Smooth muscle cell of the umbilical artery (primary cell): ENCODE results near the gene GABPB2. TPM values are rescaled to one million over a fixed set of nuclear protein-coding genes. Genes with fewer than 3 reads are reported as not detected.

Experiments
- total RNA-seq: library from RNA; depleted of rRNA; stranded (reverse); fragments of >200 nt; gene quantifications from 2 replicates; pipeline ENCODE4 v1.2.3, GENCODE V29; 2014

GABPB2 gene
- total RNA-seq: 10.1 and 10.6 TPM in 2 replicates

GRCh38 chr1:151070474-151071276 is at the start of gene GABPB2:
Gene GABPB2 (plus strand): TSS chr1:151070761. CDS start chr1:151088190, 17,429 bp downstream.

GRCh38 chr1:151036356-151036755 is 34.2 kb upstream of the GABPB2 start, which contains the start of gene BNIPL:
Gene BNIPL (plus strand): TSS chr1:151036586. CDS start chr1:151036726, 140 bp downstream.

GRCh38 chr1:151047591-151047924 is 23.0 kb upstream of the GABPB2 start, which contains the start of gene C1orf56:
Gene C1orf56 (plus strand): TSS chr1:151047751. CDS start chr1:151047848, 97 bp downstream.

GRCh38 chr1:151059109-151060006 is 11.2 kb upstream of the GABPB2 start, which contains the start of gene CDC42SE1:
Gene CDC42SE1 (minus strand): TSS chr1:151059622. CDS start chr1:151055730, 3,892 bp downstream.

GRCh38 chr1:151060007-151060656 is 10.4 kb upstream of the GABPB2 start, which contains the start of gene MLLT11:
Gene MLLT11 (plus strand): TSS chr1:151060397. CDS start chr1:151067225, 6,828 bp downstream.

GRCh38 chr1:151146412-151147131 is 76.0 kb downstream of the GABPB2 start, which contains the start of gene SEMA6C:
Gene SEMA6C (minus strand): TSS chr1:151146631. CDS start chr1:151142621, 4,010 bp downstream.

GRCh38 chr1:151156515-151156819 is 85.9 kb downstream of the GABPB2 start, which contains the start of gene TNFAIP8L2:
Gene TNFAIP8L2 (plus strand): TSS chr1:151156649. CDS start chr1:151158698, 2,049 bp downstream.

GRCh38 chr1:151165738-151166504 is 95.4 kb downstream of the GABPB2 start, which contains the start of the genes LYSMD1 and SCNM1:
Gene LYSMD1 (minus strand): TSS chr1:151165902. CDS start chr1:151165258, 644 bp downstream.
Gene SCNM1 (plus strand): TSS chr1:151166144. CDS start chr1:151166153, 9 bp downstream.

Other genes with a start within 250 kb of the GABPB2 start
- gene ARNT, start 194.2 kb upstream of the GABPB2 start, total RNA-seq: 38.9 and 48.9 TPM in 2 replicates
- gene CTXND2, start 183.6 kb upstream of the GABPB2 start, total RNA-seq: not detected in 2 replicates
- gene SETDB1, start 144.4 kb upstream of the GABPB2 start, total RNA-seq: 27.9 and 31.2 TPM in 2 replicates
- 67.4 and 80.4 TPM in 2 replicates for gene CERS2, start 95.9 kb upstream of the GABPB2 start, total RNA-seq
- 0.05 TPM in 1 of 2 replicates, not detected in the other for gene ANXA9, start 88.5 kb upstream of the GABPB2 start, total RNA-seq
- gene MINDY1, start 63.9 kb upstream of the GABPB2 start, total RNA-seq: 4.5 and 8.2 TPM in 2 replicates
- 5.0 and 8.0 TPM in 2 replicates for gene PRUNE1, start 62.3 kb upstream of the GABPB2 start, total RNA-seq
- gene BNIPL, start 34.2 kb upstream of the GABPB2 start, total RNA-seq: 0.14 and 0.30 TPM in 2 replicates
- gene C1orf56, start 23.0 kb upstream of the GABPB2 start, total RNA-seq: 1.2 and 1.5 TPM in 2 replicates
- 59.4 and 63.3 TPM in 2 replicates for gene CDC42SE1, start 11.1 kb upstream of the GABPB2 start, total RNA-seq
- gene MLLT11, start 10.4 kb upstream of the GABPB2 start, total RNA-seq: 12.5 and 16.1 TPM in 2 replicates
- 0.89 and 1.7 TPM in 2 replicates for gene SEMA6C, start 75.9 kb downstream of the GABPB2 start, total RNA-seq
- gene TNFAIP8L2, start 85.9 kb downstream of the GABPB2 start, total RNA-seq: not detected in 2 replicates
- 4.8 and 8.0 TPM in 2 replicates for gene LYSMD1, start 95.1 kb downstream of the GABPB2 start, total RNA-seq
- gene SCNM1, start 95.4 kb downstream of the GABPB2 start, total RNA-seq: 16.2 and 20.5 TPM in 2 replicates
- gene TMOD4, start 105.2 kb downstream of the GABPB2 start, total RNA-seq: not detected in 2 replicates
- gene VPS72, start 119.4 kb downstream of the GABPB2 start, total RNA-seq: 33.9 and 34.0 TPM in 2 replicates
- gene PIP5K1A, start 127.8 kb downstream of the GABPB2 start, total RNA-seq: 55.5 and 84.4 TPM in 2 replicates
- gene PSMD4, start 184.0 kb downstream of the GABPB2 start, total RNA-seq: 201 and 226 TPM in 2 replicates
- 9.2 and 13.1 TPM in 2 replicates for gene ZNF687, start 211.5 kb downstream of the GABPB2 start, total RNA-seq